Activated T-cell treated with anti-CD3 and anti-CD28 coated beads, Interleukin-2, amount 50 U/mL, for 24 hours (primary cell): ENCODE measurements around the gene DTD2.

ENCODE experiments used
- DNase-seq: peaks from one replicate; pipeline ENCODE4 v3.0.0-alpha.2; 2020
- H3K27ac Mint-ChIP-seq: 2 replicates; pipeline ENCODE4 v1.8.0; 2020; ENCODE audit warnings: mild to moderate bottlenecking, mixed read lengths
- H3K27me3 Mint-ChIP-seq: 2 replicates; pipeline ENCODE4 v1.8.0; 2020; ENCODE audit warnings: mixed read lengths
- H3K36me3 Mint-ChIP-seq: 2 replicates; pipeline ENCODE4 v1.8.0; 2020; ENCODE audit warnings: low read depth, mixed read lengths
- H3K4me1 Mint-ChIP-seq: 2 replicates; pipeline ENCODE4 v1.8.0; 2020; ENCODE audit warnings: low read depth, mixed read lengths
- H3K4me3 Mint-ChIP-seq: 2 replicates; pipeline ENCODE4 v1.8.0; 2020; ENCODE audit warnings: mild to moderate bottlenecking, moderate library complexity, mixed read lengths
- H3K9me3 Mint-ChIP-seq: 2 replicates; pipeline ENCODE4 v1.8.0; 2020; ENCODE audit warnings: mixed read lengths

DTD2 gene

DNA sequence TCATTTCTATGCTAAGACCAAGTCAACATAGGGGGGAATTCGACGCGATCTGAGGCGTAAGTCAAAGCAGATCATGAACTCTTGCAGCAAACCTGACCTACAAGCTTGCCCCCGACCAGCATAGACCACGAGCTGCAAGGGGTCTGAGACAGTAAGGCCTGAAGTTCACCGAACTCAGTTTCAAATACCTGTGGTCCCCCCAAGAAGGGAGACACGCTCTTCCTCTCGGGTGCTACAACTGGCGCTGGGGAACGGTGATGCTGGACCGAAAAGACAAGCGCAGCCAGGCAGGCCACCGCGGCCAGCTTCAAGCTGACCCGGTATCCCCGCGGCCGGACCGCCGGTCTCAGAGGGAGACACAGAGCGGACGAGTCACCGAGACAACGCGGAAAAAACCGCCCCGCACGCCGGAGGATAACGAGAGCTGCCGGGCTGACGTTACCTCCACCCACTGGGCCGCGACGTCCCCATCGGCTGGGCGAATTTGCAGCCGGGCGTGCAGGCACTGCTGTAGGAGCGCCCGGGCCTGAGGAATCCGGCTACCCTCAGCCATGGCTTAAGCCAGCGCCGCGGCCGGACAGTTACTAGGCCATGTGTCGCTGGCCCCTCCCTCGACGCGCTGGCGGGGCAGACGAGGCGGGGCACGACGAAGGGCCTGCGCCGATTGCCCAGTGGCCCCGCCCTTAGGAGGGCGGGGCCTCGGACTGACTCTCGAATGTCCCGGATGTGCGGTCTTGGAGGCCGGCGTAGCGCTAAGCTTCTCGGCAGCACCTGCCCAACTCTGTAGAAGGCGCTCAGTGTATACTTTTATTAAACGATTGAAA lies at the start of gene DTD2:
Gene DTD2, minus strand, starts transcription at position 666 of the 824 bp plus-strand sequence. Its CDS starts 113 bp downstream, at position 553.
- Mint-ChIP-seq H3K27ac (peak within 1 kb of the TSS; percentile 97), H3K4me1 (peaks cover 36% of the 10 kb centered on the region), H3K4me3 (peak within 1 kb of the TSS; percentile 99), H3K27me3 (no peaks in the 10 kb centered on the region), H3K9me3 (no peaks in the 10 kb centered on the region), H3K36me3 (peaks cover 23% of the 10 kb centered on the region)
- DNase-seq, result peak; percentile 94

GRCh38 chr14:31505411-31505810 lies 48.1 kb upstream of the DTD2 start:
- Mint-ChIP-seq H3K4me3 (no peak overlapping the region), H3K4me1 (no peaks in the 10 kb centered on the region), H3K36me3 (no peaks in the 10 kb centered on the region), H3K27me3 (peaks cover 3% of the 10 kb centered on the region), H3K27ac (no peak overlapping the region), H3K9me3 (no peaks in the 10 kb centered on the region)
- no peak for DNase-seq

DNA sequence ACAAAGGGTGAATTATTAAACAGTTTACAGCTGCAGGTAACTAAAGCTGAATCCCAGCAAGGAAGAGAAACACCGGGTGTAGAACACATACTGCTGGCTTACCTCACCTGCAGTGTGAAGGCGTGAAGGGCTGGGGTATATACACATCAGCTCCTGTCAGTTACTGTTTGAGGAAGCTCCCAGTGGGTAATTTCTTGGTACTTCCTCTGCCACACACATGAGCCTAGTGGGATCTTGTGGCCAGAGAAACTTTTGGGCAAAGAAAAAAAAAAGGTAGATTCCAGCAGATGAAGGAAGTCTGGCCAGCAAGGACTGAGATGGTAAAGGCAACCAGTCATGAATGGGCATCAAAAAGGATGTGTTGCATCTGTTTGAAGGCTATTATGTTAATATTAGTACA lies 44.6 kb upstream of the DTD2 start:
- no peaks in the 10 kb centered on the region for H3K36me3 Mint-ChIP-seq
- H3K27ac Mint-ChIP-seq, result no peak overlapping the region
- no peak for DNase-seq
- H3K4me3 Mint-ChIP-seq, result no peak overlapping the region
- no peaks in the 10 kb centered on the region for H3K9me3 Mint-ChIP-seq
- H3K4me1 Mint-ChIP-seq, result no peaks in the 10 kb centered on the region
- H3K27me3 Mint-ChIP-seq, result no peaks in the 10 kb centered on the region

DNA sequence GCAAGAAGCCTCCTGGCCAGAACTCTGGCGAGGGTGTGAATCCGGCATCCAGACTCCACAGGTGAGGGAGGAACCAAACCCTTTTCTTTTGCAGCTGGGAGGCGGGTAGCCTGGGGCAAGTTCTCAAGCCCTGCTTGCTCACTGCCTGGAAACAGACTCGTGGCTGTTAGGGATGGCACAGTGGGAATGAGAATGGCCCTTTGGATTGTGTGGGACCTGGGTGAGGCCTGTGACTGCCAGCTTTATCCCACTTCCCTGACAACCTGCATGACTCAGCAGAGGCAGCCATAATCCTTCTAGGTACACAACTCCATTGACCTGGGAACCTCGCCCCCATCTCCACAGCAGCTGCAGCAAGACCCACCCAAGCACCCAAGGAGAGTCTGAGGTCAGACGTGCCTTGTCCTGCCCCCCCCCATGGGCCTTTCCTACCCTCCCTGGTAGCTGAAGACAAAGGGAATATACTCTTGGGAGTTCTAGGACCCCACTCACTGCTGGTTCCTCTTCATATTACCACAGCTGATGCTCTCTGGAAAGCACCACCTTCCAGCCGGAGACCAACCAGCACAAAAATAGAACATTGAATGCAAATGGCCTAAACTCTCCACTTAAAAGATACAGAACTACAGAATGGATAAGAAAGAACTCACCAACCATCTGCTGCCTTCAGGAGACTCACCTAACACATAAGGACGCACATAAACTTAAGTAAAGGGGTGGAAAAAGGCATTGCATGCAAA lies 35.6 kb upstream of the DTD2 start:
- Mint-ChIP-seq H3K27me3 (peaks cover 24% of the 10 kb centered on the region), H3K36me3 (no peaks in the 10 kb centered on the region), H3K9me3 (no peaks in the 10 kb centered on the region), H3K4me3 (no peak overlapping the region), H3K4me1 (no peaks in the 10 kb centered on the region), H3K27ac (no peak overlapping the region)
- DNase-seq, result no peak

- no peak overlapping the region for H3K4me3 Mint-ChIP-seq
- no peak overlapping the region for H3K27ac Mint-ChIP-seq
- H3K27me3 Mint-ChIP-seq, result peaks cover 16% of the 10 kb centered on the region
- DNase-seq, result no peak
- H3K9me3 Mint-ChIP-seq, result no peaks in the 10 kb centered on the region
- H3K4me1 Mint-ChIP-seq, result no peaks in the 10 kb centered on the region
- no peaks in the 10 kb centered on the region for H3K36me3 Mint-ChIP-seq
Measured at GRCh38 chr14:31489691-31490090, 32.4 kb upstream of the DTD2 start.

DNA sequence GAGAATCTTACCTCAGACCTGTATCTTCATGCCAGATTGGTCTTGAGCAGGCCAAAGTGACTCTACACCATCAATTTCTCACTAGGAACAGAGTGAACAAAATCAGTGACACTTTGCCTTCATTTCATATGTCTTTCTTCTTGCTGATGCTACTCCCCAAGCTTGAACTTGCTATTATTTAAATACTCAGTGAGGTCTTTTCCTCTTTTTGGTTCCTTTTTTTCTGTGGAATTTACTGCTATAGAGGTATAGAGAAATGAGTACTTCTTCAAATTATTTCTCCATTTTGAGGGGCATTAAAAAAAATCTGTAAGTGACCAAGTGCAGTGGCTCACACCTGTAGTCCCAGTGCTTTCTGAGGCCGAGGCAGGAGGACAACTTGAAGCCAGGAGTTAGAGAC lies 30.6 kb upstream of the DTD2 start, which contains the start of gene GPR33:
Gene GPR33, minus strand, starts transcription at position 154 of the 400 bp plus-strand sequence. CDS start 4,074 bp downstream, outside the sequence.
- Mint-ChIP-seq H3K36me3 (no peaks in the 10 kb centered on the region), H3K9me3 (no peaks in the 10 kb centered on the region), H3K27ac (no peak within 1 kb of the TSS), H3K4me3 (no peak within 1 kb of the TSS), H3K27me3 (peaks cover 7% of the 10 kb centered on the region), H3K4me1 (no peaks in the 10 kb centered on the region)
- no peak for DNase-seq

GRCh38 chr14:31486764-31487163 lies 29.5 kb upstream of the DTD2 start:
- no peaks in the 10 kb centered on the region for H3K36me3 Mint-ChIP-seq
- no peak overlapping the region for H3K4me3 Mint-ChIP-seq
- no peaks in the 10 kb centered on the region for H3K4me1 Mint-ChIP-seq
- H3K27ac Mint-ChIP-seq, result no peak overlapping the region
- no peaks in the 10 kb centered on the region for H3K9me3 Mint-ChIP-seq
- H3K27me3 Mint-ChIP-seq, result no peaks in the 10 kb centered on the region
- no peak for DNase-seq

- no peak overlapping the region for H3K4me3 Mint-ChIP-seq
- no peaks in the 10 kb centered on the region for H3K9me3 Mint-ChIP-seq
- no peak overlapping the region for H3K27ac Mint-ChIP-seq
- no peaks in the 10 kb centered on the region for H3K4me1 Mint-ChIP-seq
- H3K36me3 Mint-ChIP-seq, result no peaks in the 10 kb centered on the region
- peaks cover under 1% of the 10 kb centered on the region for H3K27me3 Mint-ChIP-seq
- DNase-seq, result no peak
Measured at GRCh38 chr14:31484754-31485153, 27.4 kb upstream of the DTD2 start.

- Mint-ChIP-seq H3K27ac (no peak overlapping the region), H3K27me3 (peaks cover 9% of the 10 kb centered on the region), H3K36me3 (no peaks in the 10 kb centered on the region), H3K9me3 (no peaks in the 10 kb centered on the region), H3K4me1 (no peaks in the 10 kb centered on the region), H3K4me3 (no peak overlapping the region)
- DNase-seq, result no peak
Measured at GRCh38 chr14:31480156-31480555, 22.9 kb upstream of the DTD2 start.

DNA sequence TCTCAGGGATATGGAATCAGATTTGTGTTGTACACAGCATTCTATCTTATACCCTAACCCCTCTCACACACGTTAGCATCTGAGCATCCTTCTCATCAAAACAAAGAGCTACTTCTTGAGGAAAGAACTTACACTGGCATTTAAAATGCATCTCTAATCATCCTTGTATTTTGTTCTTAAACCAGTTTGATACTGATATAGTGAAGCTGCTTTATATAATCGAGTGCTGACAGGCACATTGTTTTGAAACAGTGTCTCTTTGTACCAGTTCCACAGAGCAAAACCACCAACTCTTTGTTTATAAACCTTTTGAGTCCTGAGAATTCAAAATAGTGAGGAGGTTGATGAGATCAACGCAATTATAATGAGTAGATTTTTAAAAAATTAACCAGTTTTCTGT lies 21.7 kb upstream of the DTD2 start:
- Mint-ChIP-seq H3K9me3 (peaks cover 1% of the 10 kb centered on the region), H3K27me3 (peaks cover 9% of the 10 kb centered on the region), H3K4me1 (no peaks in the 10 kb centered on the region), H3K36me3 (no peaks in the 10 kb centered on the region), H3K4me3 (no peak overlapping the region), H3K27ac (no peak overlapping the region)
- no peak for DNase-seq

DNA sequence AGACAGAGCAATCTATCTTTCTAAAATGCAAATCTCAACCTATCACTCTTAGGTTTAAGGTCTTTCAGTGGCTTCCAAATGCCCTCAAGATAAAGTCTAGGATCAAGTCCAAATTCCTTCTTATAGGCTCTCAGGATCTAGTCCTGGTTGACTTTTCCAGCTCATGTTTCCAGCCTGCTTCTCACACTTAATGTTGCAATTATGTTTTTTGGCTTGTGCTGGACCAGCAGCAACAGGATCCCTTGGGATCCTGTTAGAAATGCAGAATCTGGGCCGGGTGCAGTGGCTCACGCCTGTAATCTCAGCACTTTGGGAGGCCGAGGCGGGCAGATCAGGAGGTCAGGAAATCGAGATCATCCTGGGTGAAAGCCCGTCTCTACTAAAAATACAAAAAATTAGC lies 19.9 kb upstream of the DTD2 start:
- Mint-ChIP-seq H3K27me3 (peaks cover 9% of the 10 kb centered on the region), H3K36me3 (no peaks in the 10 kb centered on the region), H3K4me3 (no peak overlapping the region), H3K4me1 (no peaks in the 10 kb centered on the region), H3K9me3 (peaks cover 3% of the 10 kb centered on the region), H3K27ac (no peak overlapping the region)
- DNase-seq, result no peak

GRCh38 chr14:31476131-31476866 lies 19.0 kb upstream of the DTD2 start:
- no peak overlapping the region for H3K27ac Mint-ChIP-seq
- no peak overlapping the region for H3K4me3 Mint-ChIP-seq
- no peaks in the 10 kb centered on the region for H3K36me3 Mint-ChIP-seq
- H3K4me1 Mint-ChIP-seq, result no peaks in the 10 kb centered on the region
- no peak for DNase-seq
- H3K27me3 Mint-ChIP-seq, result peaks cover 9% of the 10 kb centered on the region
- peaks cover 3% of the 10 kb centered on the region for H3K9me3 Mint-ChIP-seq

DNA sequence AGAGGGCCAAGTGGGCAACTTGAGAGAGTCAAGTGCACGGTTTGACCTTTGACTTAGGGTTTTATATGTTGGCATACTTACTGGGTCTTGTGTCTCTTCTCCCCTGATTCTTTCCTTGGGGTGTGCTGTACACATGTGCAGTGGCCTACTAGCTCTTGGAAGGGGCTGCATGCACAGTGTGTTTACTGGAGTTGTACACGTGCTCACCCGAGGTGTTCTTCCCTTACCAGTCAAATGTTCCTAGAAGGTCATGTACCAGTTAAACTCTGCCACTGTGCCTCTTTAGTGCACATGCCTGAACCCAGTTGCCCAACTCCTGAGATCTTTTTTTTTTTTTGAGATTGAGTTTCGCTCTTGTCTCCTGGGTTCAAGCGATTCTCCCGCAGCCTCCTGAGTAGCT lies 9.2 kb upstream of the DTD2 start:
- no peaks in the 10 kb centered on the region for H3K36me3 Mint-ChIP-seq
- no peak for DNase-seq
- H3K9me3 Mint-ChIP-seq, result no peaks in the 10 kb centered on the region
- H3K4me3 Mint-ChIP-seq, result no peak overlapping the region
- no peaks in the 10 kb centered on the region for H3K4me1 Mint-ChIP-seq
- no peak overlapping the region for H3K27ac Mint-ChIP-seq
- no peaks in the 10 kb centered on the region for H3K27me3 Mint-ChIP-seq

DNA sequence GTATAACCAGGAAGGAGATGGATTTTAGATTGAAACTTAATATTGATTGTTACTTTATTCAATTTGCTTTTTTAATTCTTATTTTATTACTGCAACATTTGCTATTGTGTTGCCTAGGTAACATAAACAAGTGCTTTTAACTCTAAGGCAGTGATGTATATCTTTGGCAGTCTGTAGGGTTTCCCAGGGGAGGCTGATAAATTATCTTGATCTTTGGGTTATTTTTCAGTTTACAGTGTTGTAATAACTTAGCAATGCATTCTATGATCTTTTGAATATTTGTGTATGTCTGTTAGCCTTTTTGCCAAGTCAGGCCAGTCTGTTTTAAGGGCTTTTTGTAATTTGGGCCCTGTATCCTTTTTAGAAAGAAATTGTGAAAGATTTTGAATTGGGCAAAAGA lies 7.8 kb upstream of the DTD2 start:
- Mint-ChIP-seq H3K27ac (no peak overlapping the region), H3K9me3 (no peaks in the 10 kb centered on the region), H3K4me1 (no peaks in the 10 kb centered on the region), H3K27me3 (no peaks in the 10 kb centered on the region), H3K36me3 (no peaks in the 10 kb centered on the region), H3K4me3 (no peak overlapping the region)
- no peak for DNase-seq
